BLaER1 (cell line): ENCODE results near the gene PANK4.

ENCODE experiments used
- H3K27ac ChIP-seq: shearing (Covaris generic); formaldehyde crosslinking; 2 replicates; pipeline ENCODE4 v1.8.1; 2022
- H3K27me3 ChIP-seq: shearing (Covaris generic); formaldehyde crosslinking; 2 replicates; pipeline ENCODE4 v1.8.1; 2022
- H3K36me3 ChIP-seq: shearing (Covaris generic); formaldehyde crosslinking; 2 replicates; pipeline ENCODE4 v1.8.1; 2022
- H3K4me1 ChIP-seq: shearing (Covaris generic); formaldehyde crosslinking; 2 replicates; pipeline ENCODE4 v1.8.1; 2022
- H3K4me2 ChIP-seq: shearing (Covaris generic); formaldehyde crosslinking; 2 replicates; pipeline ENCODE4 v1.8.1; 2022
- H3K4me3 ChIP-seq: shearing (Covaris generic); formaldehyde crosslinking; 2 replicates; pipeline ENCODE4 v1.8.1; 2022
- H3K9ac ChIP-seq: shearing (Covaris generic); formaldehyde crosslinking; 2 replicates; pipeline ENCODE4 v1.8.1; 2022
- H3K9me3 ChIP-seq: shearing (Covaris generic); formaldehyde crosslinking; 2 replicates; pipeline ENCODE4 v1.8.1; 2022
- H4K20me1 ChIP-seq: shearing (Covaris generic); formaldehyde crosslinking; 2 replicates; pipeline ENCODE4 v1.8.1; 2022
- Cebpa-rat ChIP-seq: shearing (Covaris generic); IDR thresholded peaks from 2 replicates; pipeline ENCODE4 v1.8.1; 2022

PANK4 gene

DNA sequence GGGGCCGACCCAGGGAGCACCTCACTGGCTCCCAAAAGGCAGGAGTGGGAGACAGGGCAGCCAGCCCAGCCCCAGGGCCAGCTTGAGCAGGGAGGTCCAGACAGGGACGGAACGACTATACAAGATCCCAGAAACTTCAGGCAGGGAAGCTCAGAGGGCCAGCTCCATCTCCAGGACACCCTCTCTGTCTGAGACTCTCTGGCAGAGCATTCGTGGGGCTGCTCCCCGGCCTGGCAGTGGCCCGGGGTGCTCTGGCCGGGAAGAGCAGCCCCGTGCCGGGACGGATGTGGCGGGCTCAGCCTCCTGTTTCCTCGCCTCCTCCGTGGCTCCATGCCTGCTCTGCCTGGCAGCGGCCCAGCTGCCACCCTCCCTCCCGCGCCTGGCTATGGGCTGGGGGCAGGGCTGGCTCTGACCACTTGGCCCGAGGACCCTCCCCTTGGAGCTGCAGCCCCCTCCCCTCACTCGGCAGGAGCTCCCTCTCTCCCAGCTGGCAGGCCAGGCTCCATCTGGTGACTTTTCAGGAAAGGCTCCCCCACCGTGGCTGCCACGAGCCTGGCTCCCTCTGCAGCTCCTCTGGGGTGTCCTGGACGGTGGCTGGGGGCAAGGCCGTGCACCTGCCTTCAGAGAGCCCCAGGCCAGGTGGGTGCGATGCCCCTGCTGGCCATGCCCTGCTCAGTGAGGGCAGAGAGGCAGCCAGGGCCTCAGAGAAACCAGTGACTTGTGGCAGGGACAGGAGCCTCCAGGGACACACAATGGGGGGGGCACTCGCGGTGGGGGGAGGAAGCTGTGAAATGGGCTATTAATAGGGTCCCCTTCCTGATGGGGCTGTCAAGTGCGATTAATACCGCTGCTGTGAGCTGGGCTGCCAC lies 55.9 kb downstream of the PANK4 start:
- H3K27me3 ChIP-seq = peaks cover 20% of the 10 kb centered on the region
- H3K9me3 ChIP-seq = no peaks in the 10 kb centered on the region
- H3K27ac ChIP-seq = peak overlapping the region; percentile 80
- H3K4me1 ChIP-seq = peaks cover 98% of the 10 kb centered on the region
- H4K20me1 ChIP-seq = peaks cover 37% of the 10 kb centered on the region
- peak overlapping the region; percentile 56 for H3K4me3 ChIP-seq
- H3K9ac ChIP-seq = peak overlapping the region; percentile 68
- no peak for TF ChIP-seq Cebpa-rat
- peak overlapping the region; percentile 98 for H3K4me2 ChIP-seq
- H3K36me3 ChIP-seq = no peaks in the 10 kb centered on the region

GRCh38 chr1:2469103-2469940 lies 57.1 kb downstream of the PANK4 start:
- Histone ChIP-seq H3K27me3 (peaks cover 33% of the 10 kb centered on the region), H3K4me1 (peaks cover 98% of the 10 kb centered on the region), H3K36me3 (no peaks in the 10 kb centered on the region), H4K20me1 (peaks cover 48% of the 10 kb centered on the region), H3K4me3 (no peak overlapping the region), H3K9me3 (no peaks in the 10 kb centered on the region), H3K9ac (no peak overlapping the region), H3K27ac (0 out of 2 replicates have a peak overlapping the region, but pooled peaks have one; percentile 80), H3K4me2 (peak overlapping the region; percentile 98)
- no peak for TF ChIP-seq Cebpa-rat

DNA sequence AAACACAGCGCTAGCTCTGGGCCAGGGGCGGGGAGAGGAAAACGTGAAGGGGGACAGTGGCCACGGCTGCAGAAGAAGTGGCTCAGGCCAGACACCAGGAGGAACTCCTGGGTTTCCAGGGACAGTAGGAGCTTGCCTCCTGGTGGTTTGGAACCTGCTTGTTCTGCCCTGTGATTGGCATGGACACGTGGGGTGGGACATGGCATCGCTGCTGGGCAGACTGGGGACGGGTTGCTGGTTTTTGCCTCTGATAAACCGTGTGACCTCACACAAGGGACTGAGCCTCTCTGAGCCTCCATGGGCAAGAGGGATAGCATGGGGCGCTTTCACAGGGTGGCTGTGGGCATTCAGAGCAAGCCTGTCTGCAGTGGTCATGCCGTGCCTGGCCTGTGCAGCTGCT lies 57.9 kb downstream of the PANK4 start:
- Histone ChIP-seq H4K20me1 (peaks cover 48% of the 10 kb centered on the region), H3K27ac (no peak overlapping the region), H3K9me3 (no peaks in the 10 kb centered on the region), H3K9ac (no peak overlapping the region), H3K27me3 (peaks cover 40% of the 10 kb centered on the region), H3K4me2 (peak overlapping the region; percentile 98), H3K4me1 (peaks cover 98% of the 10 kb centered on the region), H3K36me3 (no peaks in the 10 kb centered on the region), H3K4me3 (no peak overlapping the region)
- no peak for TF ChIP-seq Cebpa-rat

DNA sequence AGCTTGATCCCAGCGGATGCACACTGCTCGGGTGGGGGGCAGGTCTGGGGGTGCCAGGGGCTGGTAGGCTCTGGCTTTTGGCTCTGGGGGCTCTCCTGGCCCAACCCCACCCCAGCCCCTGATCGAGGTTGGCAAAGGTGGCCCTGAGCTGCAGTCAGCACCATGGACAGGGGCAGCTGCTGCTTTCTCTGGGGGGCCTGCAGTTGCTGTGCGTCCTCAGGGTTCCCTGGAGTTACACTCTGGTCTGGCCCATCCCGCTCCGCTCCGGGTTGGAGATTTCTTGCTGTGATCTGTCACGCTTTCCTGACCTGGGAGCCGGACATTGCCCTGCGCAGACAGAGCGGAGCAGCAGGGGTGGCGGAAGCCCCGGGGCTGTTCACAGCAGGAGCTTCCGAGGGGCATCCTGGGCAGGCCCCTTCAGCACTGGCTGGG lies 58.3 kb downstream of the PANK4 start:
- Histone ChIP-seq H3K36me3 (no peaks in the 10 kb centered on the region), H4K20me1 (peaks cover 48% of the 10 kb centered on the region), H3K27me3 (peaks cover 41% of the 10 kb centered on the region), H3K4me1 (peaks cover 98% of the 10 kb centered on the region), H3K4me2 (peak overlapping the region; percentile 98), H3K9me3 (no peaks in the 10 kb centered on the region), H3K27ac (no peak overlapping the region), H3K4me3 (no peak overlapping the region), H3K9ac (no peak overlapping the region)
- no peak for TF ChIP-seq Cebpa-rat

GRCh38 chr1:2466958-2467554 lies 59.3 kb downstream of the PANK4 start:
- H3K27me3 ChIP-seq = peaks cover 41% of the 10 kb centered on the region
- H3K36me3 ChIP-seq = no peaks in the 10 kb centered on the region
- H3K4me3 ChIP-seq = no peak overlapping the region
- H3K9me3 ChIP-seq = no peaks in the 10 kb centered on the region
- peaks cover 93% of the 10 kb centered on the region for H3K4me1 ChIP-seq
- no peak overlapping the region for H3K9ac ChIP-seq
- peaks cover 48% of the 10 kb centered on the region for H4K20me1 ChIP-seq
- TF ChIP-seq Cebpa-rat = no peak
- H3K27ac ChIP-seq = no peak overlapping the region
- H3K4me2 ChIP-seq = peak overlapping the region; percentile 88

DNA sequence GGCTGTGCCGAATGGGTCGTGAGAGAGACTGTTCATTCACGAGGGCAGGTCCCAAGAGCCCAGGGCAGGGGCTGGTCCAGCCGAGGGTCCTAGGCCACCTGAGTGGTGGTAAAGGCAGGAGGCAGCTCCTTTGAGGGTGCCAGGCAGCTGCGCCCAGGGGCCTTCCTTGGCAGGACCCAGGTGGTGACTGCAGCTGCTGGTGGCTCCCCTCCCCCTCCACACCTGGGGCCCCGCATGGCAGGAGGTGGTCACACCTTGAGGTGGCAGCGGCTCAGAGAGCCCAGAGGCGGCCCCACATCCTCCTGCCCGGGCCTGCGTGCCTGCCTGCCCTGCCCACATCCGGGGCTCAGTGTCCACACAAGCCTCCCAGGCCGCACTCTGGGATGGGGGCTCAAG lies 60.1 kb downstream of the PANK4 start:
- Histone ChIP-seq H3K36me3 (no peaks in the 10 kb centered on the region), H4K20me1 (peaks cover 48% of the 10 kb centered on the region), H3K9ac (no peak overlapping the region), H3K9me3 (no peaks in the 10 kb centered on the region), H3K27me3 (peaks cover 41% of the 10 kb centered on the region), H3K27ac (no peak overlapping the region), H3K4me3 (no peak overlapping the region), H3K4me1 (peaks cover 85% of the 10 kb centered on the region), H3K4me2 (peak overlapping the region; percentile 88)
- no peak for TF ChIP-seq Cebpa-rat

DNA sequence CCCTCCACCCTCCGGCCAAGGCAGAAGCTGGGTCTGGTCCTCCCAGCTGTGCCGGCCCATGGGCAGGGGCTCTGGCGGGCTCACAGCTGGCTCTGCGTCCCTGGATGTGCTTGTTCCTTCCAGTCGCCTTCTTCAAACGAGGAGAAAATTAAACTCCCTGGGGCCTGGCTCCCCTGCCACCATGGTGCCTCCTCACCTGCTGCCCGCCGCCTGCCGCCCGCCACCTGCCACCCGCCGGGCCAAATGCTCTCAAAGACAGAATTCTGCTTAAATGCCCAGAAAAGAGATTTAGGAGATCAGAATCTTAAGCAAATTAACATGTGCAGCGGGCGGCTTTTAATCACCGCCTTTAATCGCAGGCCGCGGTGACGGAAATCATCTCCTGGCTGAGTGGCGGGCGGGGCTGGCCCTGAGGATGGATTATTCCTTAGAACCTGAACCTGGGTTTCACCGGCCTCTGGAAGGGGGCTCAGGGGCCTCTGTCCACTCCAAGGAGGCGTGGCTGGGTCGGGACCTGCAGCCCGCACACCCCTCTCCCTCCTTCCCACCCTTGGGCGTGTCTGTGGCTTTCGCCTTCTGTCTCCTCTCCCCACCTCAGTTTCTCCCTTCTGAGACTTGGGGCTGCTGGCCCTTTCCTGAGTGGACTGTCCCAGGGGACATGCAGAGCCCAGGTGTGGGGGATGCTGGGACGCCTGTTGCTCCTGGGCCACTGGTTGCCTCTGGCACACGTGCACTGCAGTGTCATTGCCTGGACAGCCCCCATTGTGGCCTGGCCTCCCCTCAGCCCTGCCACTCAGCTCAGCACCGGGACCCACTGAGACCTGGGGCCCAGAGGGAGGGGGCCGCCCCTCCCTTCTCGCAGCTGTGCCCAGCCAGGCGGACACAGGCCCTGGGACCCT lies 60.8 kb downstream of the PANK4 start:
- H3K4me3 ChIP-seq = no peak overlapping the region
- peaks cover 45% of the 10 kb centered on the region for H4K20me1 ChIP-seq
- H3K4me1 ChIP-seq = peaks cover 85% of the 10 kb centered on the region
- H3K27ac ChIP-seq = no peak overlapping the region; the same call in 1 of the 2 replicates
- peak overlapping the region; percentile 88 for H3K4me2 ChIP-seq
- H3K36me3 ChIP-seq = no peaks in the 10 kb centered on the region
- H3K27me3 ChIP-seq = peaks cover 41% of the 10 kb centered on the region
- no peak for TF ChIP-seq Cebpa-rat
- H3K9me3 ChIP-seq = no peaks in the 10 kb centered on the region
- H3K9ac ChIP-seq = no peak overlapping the region

DNA sequence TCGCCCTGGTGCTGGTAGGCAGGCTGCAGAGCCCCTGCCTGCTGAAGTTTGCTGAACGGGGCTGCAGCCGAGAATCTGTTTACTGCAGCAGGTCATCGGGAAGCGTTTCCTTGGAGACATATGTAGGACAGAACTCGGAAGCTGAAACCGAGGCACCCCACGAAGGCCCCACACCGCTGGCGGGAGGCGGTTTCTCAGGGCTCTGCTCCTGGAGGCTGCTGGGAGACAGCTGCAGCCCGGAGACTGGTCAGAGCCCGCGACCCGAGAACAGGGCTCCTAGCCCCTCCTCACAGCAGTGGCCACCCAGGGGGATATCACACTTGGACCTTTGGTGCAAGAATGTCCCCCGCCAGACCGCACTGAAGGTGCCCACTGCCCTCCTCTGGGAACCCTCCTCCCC lies 63.0 kb downstream of the PANK4 start:
- Histone ChIP-seq H3K4me2 (peak overlapping the region; percentile 88), H3K27me3 (peaks cover 41% of the 10 kb centered on the region), H3K27ac (no peak overlapping the region)

GRCh38 chr1:2462819-2463218 lies 63.6 kb downstream of the PANK4 start:
- Histone ChIP-seq H4K20me1 (peaks cover 24% of the 10 kb centered on the region), H3K4me3 (no peak overlapping the region), H3K36me3 (no peaks in the 10 kb centered on the region), H3K4me1 (peaks cover 82% of the 10 kb centered on the region), H3K27ac (no peak overlapping the region), H3K4me2 (peak overlapping the region; percentile 88), H3K9ac (no peak overlapping the region), H3K27me3 (peaks cover 41% of the 10 kb centered on the region), H3K9me3 (no peaks in the 10 kb centered on the region)
- no peak for TF ChIP-seq Cebpa-rat

More for the DNA sequence above, 63.0 kb downstream of the PANK4 start:
- Histone ChIP-seq H3K4me3 (no peak overlapping the region), H3K36me3 (no peaks in the 10 kb centered on the region), H4K20me1 (peaks cover 28% of the 10 kb centered on the region), H3K4me1 (peaks cover 80% of the 10 kb centered on the region), H3K9me3 (no peaks in the 10 kb centered on the region), H3K9ac (no peak overlapping the region)
- TF ChIP-seq Cebpa-rat = no peak
